Iris pigment epithelial cell (primary cell): ENCODE data around the gene PDYN.
A peak's percentile ranks its signal among the peaks of the same experiment; 100 is the strongest.

Source experiments
- DNase-seq: peaks from one replicate; pipeline ENCODE4 v3.0.0-alpha.2; 2011; ENCODE audit warnings: low read depth

Gene PDYN

DNA sequence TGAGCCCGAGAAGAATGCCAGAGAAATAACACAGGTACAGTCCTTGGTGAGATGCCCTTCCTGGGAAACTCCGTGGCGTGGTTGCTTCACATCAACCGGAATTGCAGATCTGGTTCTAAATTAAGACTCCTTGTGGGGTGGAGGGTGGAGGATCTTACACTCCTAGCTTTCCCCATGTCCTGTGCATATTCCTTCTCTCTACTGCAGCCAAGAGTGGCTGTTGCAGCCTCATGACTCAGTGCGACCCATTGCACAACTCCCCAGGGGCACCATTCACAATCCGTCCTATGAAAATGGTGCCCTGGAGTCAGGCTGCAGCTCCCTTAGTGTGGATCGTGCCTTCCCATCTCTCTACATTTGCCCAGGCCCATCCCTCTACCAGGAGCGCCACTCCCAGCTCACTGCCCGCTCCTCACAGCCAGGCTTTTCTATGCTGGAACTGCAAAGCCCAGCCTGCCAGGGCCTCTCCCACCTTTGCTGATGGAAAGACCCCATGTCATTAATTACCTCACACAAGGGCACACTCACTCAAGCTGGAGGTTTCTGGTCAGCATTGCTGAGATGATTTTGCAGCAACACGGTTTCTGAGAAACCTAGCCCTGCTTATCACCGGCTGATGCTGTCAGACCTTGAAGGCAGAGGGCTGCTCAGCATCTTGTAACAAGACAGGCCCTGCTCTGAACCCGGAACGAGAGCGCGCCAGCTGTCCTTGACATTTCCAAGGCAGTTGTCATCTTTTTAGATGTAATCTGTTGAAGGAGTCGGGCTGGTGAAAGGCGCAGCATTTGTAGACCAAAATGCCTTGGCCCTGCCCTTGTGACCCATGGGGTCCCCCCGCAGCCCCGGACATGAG lies 58.9 kb downstream of the PDYN start:
- DNase-seq = peak; percentile 74

- DNase-seq = peak; percentile 28
Measured at GRCh38 chr20:1934156-1934555, 59.7 kb downstream of the PDYN start.

- no peak for DNase-seq
Measured at GRCh38 chr20:1933465-1933870, 60.4 kb downstream of the PDYN start.

DNA sequence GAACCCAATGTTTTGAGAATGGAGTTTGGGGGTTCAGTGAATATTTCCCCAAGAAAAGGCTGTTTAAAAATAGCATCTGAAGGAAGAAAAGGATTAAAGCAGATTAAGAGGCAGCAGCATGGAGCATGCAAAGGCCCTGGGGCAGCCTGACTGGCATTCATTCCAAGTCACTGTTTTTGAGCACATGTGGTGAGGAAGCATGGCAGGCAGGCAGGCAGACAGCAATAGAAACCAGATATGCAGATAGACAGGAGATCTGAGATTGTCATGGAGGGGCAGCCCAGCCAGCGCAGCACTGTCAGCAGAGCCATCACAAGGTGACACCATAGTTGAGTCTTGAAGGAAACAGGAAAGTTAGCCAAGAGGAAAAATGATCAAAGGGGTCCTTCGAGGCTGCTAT lies 60.9 kb downstream of the PDYN start:
- DNase-seq = no peak

- no peak for DNase-seq
Measured at GRCh38 chr20:1931830-1932229, 62.0 kb downstream of the PDYN start.

DNA sequence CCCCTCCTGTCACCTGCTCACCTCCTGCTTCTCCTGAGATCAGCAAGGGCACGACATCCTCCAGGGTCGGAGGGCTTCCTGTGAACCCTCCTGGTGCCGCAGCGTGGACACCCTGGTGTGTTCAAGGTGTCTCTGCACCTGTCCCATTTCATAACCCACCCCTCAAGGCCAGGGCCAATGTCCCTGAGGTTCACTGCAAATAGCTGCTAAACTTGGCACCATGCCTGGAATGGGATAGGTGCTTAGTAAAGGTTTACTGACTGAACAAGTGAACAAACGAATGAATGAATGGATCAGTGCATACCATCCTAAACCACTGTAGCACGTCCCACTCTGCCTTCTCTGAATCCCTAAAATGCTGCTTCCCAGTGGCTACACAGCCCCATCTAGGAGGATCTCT lies 63.7 kb downstream of the PDYN start:
- DNase-seq = no peak

GRCh38 chr20:1929460-1929859 lies 64.4 kb downstream of the PDYN start:
- no peak for DNase-seq

- no peak for DNase-seq
Measured at GRCh38 chr20:1928782-1929181, 65.1 kb downstream of the PDYN start.
